H1 (cell line): ENCODE results near the gene PORCN. TPM values are rescaled to one million over a fixed set of nuclear protein-coding genes. Genes with fewer than 3 reads are reported as not detected.

Experiments
- CBX5 ChIP-seq: fragments of 300-800, 300-1000 bp; sonication (generic); IDR thresholded peaks from 2 replicates; pipeline ENCODE4 v1.7.1; 2016; ENCODE audit warnings: antibody characterized with exemption, low read length, low read depth
- GABPA ChIP-seq: IDR thresholded peaks from 2 replicates; pipeline ENCODE4 v1.6.1; 2011; ENCODE audit warnings: mild to moderate bottlenecking, low read length, moderate library complexity, borderline replicate concordance; ENCODE audit not compliant: insufficient read depth
- JUND ChIP-seq: IDR thresholded peaks from 2 replicates; pipeline ENCODE4 v1.6.1; 2011; ENCODE audit warnings: mild to moderate bottlenecking, improper control_type of control experiment, low read length
- KDM5A ChIP-seq: fragments of 200-600 bp; IDR thresholded peaks from 2 replicates; pipeline ENCODE4 v1.7.1; 2012; ENCODE audit warnings: mild to moderate bottlenecking, low read length, inconsistent platforms, mixed read lengths
- SUZ12 ChIP-seq: fragments of 200-600 bp; sonication (generic); IDR thresholded peaks from 2 replicates; pipeline ENCODE4 v1.6.1; 2012; ENCODE audit warnings: mild to moderate bottlenecking, inconsistent platforms, low read length, moderate library complexity, mixed read lengths
- polyA plus RNA-seq, 7 experiments: library from polyadenylated mRNA; depleted of rRNA in 3 of 7; stranded (reverse) in 5 of 7; unstranded in 2 of 7; fragments of >200 nt in 5 of 7; fragments of 200-250 nt in 2 of 7; gene quantifications; 1 replicate in 5 of 7; 2 replicates in 1 of 7; 4 replicates in 1 of 7; pipeline versions ENCODE4 v1.2.1 to v1.2.3, GENCODE V29; 2011 to 2013; ENCODE audit warnings: missing spikeins in 2 of 7, mixed read lengths in 2 of 7
- total RNA-seq: library from RNA; stranded (reverse); fragmentation: NEBNext Ultra II Directional; extraction: Animal tissue kit (Norgen Biotek cat#: 25700); gene quantifications from 2 replicates; pipeline ENCODE4 v1.2.1, GENCODE V29; 2021

PORCN gene
- total and polyA plus RNA-seq, 2 of the 8 experiments (the other 6 are each of a cell fraction or from before 2014, with no cell fraction given), result 14.6 to 34.1 TPM

DNA sequence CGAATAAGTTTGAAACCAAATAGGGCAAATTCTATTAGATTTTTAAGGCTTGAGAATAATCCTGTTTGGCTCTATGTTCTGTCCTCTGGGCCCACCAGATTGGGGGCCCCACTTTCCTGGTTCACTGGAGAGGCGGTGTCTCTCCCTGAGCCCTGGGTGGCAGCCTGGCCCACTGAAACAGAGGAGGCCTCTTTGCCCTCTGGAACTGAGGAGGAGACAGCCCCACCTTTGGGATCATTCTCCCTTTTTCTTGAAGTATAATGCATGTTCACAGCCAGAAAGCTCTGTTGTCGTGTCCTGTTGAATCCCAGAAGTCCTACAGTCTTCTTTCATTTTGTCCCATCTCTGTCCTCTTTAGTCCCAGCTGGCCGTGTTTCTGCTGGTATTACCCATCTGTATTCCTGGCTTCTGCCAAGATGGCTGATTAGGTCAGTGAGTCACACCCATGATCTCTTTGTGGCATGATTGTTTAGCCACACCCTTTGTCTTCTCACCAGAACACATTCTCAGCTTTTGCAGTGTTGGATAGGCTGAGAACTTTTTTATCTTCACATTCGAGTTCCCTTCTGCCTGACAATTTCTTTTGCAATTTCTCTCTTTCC lies 22.7 kb downstream of the PORCN start (continued):
- TF ChIP-seq JUND (no peak), SUZ12 (no peak), GABPA (no peak), CBX5 (no peak), KDM5A (no peak)
- TF ChIP-seq, all 59 proteins: peak for 0
